Duodenal mucosa (tissue), 2 donors: ENCODE measurements around the gene ICA1.

Source experiments
- H3K27ac ChIP-seq: one replicate; pipeline ENCODE4 v1.7.0; 2013; ENCODE audit warnings: low read depth, low read length
- H3K27me3 ChIP-seq, 2 donors: one replicate each; pipeline ENCODE4 v1.7.0; 2013; ENCODE audit warnings: low read length in 2 of 2, control low read depth in 1 of 2; ENCODE audit not compliant: insufficient read depth in 2 of 2, control insufficient read depth in 1 of 2
- H3K36me3 ChIP-seq, 2 donors: one replicate each; pipeline ENCODE4 v1.7.0; 2013; ENCODE audit warnings: low read length in 2 of 2, control low read depth in 1 of 2; ENCODE audit not compliant: insufficient read depth in 2 of 2, control insufficient read depth in 1 of 2
- H3K4me1 ChIP-seq, 2 donors: one replicate each; pipeline ENCODE4 v1.7.0; 2013; ENCODE audit warnings: low read length in 2 of 2, control low read depth in 1 of 2; ENCODE audit not compliant: insufficient read depth in 2 of 2, control insufficient read depth in 1 of 2
- H3K4me3 ChIP-seq, 2 donors: one replicate each; pipeline ENCODE4 v1.7.0; 2013; ENCODE audit warnings: low read length in 2 of 2, low read depth in 1 of 2
- H3K9ac ChIP-seq, 2 donors: one replicate each; pipeline ENCODE4 v1.7.0; 2013; ENCODE audit warnings: low read length in 2 of 2, low read depth in 1 of 2
- H3K9me3 ChIP-seq, 2 donors: one replicate each; pipeline ENCODE4 v1.7.0; 2013; ENCODE audit warnings: low read length in 2 of 2, control low read depth in 1 of 2; ENCODE audit not compliant: control insufficient read depth in 1 of 2

Gene ICA1

GRCh38 chr7:8215648-8216333, 46.2 kb downstream of the ICA1 start:
- H3K27me3 ChIP-seq = no peaks in the 10 kb centered on the region
- peaks cover 8 to 22% of the 10 kb centered on the region in 2 donors for H3K36me3 ChIP-seq
- H3K27ac ChIP-seq = no peak overlapping the region
- no peaks in the 10 kb centered on the region for H3K9me3 ChIP-seq
- no peak overlapping the region for H3K4me3 ChIP-seq
- no peaks in the 10 kb centered on the region for H3K4me1 ChIP-seq
- H3K9ac ChIP-seq = no peak overlapping the region

DNA sequence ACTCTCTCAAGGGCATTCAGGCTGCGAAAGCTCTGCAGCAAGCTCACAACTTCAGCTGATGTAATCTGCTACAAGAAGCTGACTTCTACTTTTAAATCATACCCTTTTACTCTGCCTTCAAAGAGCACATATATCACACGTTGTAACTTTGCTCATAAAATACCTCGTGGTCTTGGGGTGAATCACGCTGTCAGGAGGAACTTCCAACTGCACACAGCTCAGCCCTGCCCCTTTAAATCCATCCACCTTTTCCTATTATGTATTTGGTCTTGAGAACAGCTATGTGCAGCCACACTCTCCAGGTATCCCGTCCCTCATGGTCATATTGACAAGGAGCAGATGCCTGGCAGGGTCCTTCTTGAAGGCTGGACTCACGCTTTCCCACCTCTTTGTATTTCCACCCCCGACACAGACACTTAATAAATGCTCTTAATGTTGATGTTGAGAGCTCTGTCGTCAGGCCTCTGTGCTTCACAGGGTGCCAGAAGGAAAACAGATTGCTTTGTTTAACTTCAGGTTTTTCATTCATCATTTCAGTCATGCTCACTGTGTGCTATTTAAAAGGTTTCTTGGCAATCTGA, 47.6 kb downstream of the ICA1 start:
- Histone ChIP-seq H3K9ac (no peak overlapping the region), H3K9me3 (no peaks in the 10 kb centered on the region), H3K36me3 (peaks cover 8 to 17% of the 10 kb centered on the region in 2 donors), H3K27ac (no peak overlapping the region), H3K27me3 (no peaks in the 10 kb centered on the region), H3K4me3 (no peak overlapping the region), H3K4me1 (no peaks in the 10 kb centered on the region)

DNA sequence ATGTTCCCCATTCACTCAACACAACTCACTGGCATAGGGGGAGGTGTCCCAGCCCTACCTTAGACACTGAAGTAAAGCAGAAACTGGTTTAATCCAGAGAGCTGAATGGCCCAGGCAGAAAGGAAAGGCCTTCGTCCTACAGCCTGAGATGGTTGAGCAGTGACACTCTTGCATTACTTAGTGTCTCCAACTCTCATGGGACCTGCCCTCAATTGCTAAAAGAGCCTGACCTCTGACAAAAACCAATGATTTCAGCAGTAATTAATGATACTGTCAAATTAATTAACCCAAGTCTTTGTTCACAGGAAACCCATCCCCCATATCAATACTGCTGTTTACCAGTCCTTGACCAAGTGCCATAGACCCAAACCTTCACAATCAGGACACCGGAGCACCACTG, 48.6 kb downstream of the ICA1 start:
- H3K9ac ChIP-seq = no peak overlapping the region
- no peaks in the 10 kb centered on the region for H3K9me3 ChIP-seq
- H3K36me3 ChIP-seq = peaks cover 4 to 14% of the 10 kb centered on the region in 2 donors
- H3K27ac ChIP-seq = no peak overlapping the region
- no peaks in the 10 kb centered on the region for H3K4me1 ChIP-seq
- no peak overlapping the region for H3K4me3 ChIP-seq
- no peaks in the 10 kb centered on the region for H3K27me3 ChIP-seq

DNA sequence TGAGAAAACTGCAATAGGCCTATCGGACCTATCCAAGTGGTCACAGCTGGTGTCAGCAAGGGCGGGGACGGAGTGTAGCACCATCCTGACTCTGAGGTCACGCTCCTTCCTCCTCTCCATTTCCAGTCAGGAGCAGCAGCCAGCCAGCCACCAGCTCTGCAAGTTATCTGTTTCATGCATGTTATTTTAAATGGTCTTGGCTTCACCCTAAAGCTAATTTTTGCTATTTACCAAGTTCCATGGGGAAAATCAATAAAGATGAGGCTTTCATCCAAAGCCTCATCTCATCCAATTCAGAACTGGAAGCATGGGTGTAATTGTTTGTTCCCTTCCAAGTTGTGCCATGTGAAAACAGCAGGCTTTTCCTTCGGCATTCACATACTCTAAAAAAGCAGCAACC, 49.3 kb downstream of the ICA1 start:
- H3K27me3 ChIP-seq = no peaks in the 10 kb centered on the region
- H3K4me1 ChIP-seq = no peaks in the 10 kb centered on the region
- no peak overlapping the region for H3K27ac ChIP-seq

DNA sequence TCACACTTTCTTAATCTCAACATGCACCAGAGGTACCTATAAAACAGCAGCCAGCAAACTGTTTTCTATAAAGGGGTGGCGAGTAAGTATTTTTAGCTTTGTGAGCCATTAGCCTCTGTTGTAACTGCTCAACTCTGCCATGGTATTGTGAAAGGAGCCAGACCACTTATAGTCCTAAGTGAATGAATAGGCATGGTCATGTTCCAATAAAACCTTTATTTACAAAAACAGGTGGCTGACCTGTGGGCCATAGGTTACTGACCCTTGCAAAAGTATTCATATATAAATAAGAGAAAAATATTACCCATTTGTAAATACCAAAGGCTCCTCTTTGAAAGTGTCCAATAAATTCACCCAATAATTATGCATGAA, 50.3 kb downstream of the ICA1 start:
- H3K36me3 ChIP-seq = peaks cover 0 to 8% of the 10 kb centered on the region in 2 donors
- H3K27ac ChIP-seq = no peak overlapping the region
- no peaks in the 10 kb centered on the region for H3K9me3 ChIP-seq
- no peaks in the 10 kb centered on the region for H3K27me3 ChIP-seq
- no peaks in the 10 kb centered on the region for H3K4me1 ChIP-seq
- no peak overlapping the region for H3K4me3 ChIP-seq
- no peak overlapping the region for H3K9ac ChIP-seq

More for the DNA sequence above, 49.3 kb downstream of the ICA1 start:
- H3K36me3 ChIP-seq = peaks cover 0 to 8% of the 10 kb centered on the region in 2 donors
- no peak overlapping the region for H3K9ac ChIP-seq
- H3K4me3 ChIP-seq = no peak overlapping the region
- no peaks in the 10 kb centered on the region for H3K9me3 ChIP-seq

- H3K27ac ChIP-seq = no peak overlapping the region
- no peaks in the 10 kb centered on the region for H3K4me1 ChIP-seq
Observed at GRCh38 chr7:8210845-8211724, 50.9 kb downstream of the ICA1 start.

DNA sequence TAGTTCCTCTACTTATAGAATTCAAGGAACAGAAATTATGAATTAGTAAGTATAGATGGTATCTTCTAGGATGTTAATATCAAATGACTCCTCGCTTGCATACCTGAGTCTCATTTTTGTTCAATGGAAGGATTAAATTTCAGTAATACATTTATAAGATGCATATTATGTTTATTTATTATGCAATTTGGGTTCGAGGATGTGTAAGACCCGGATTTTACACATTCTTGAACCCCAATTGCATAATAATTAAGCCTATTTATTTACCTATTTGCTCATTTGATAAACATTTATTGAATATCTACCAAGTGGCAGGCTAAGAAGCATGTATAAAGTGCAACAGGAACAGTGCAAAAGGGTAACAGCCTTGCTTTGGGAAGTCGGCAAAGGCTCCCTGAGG, 52.6 kb downstream of the ICA1 start:
- Histone ChIP-seq H3K4me1 (no peaks in the 10 kb centered on the region), H3K9me3 (no peaks in the 10 kb centered on the region), H3K4me3 (no peak overlapping the region), H3K27me3 (no peaks in the 10 kb centered on the region), H3K36me3 (no peaks in the 10 kb centered on the region), H3K27ac (no peak overlapping the region), H3K9ac (no peak overlapping the region)

More at GRCh38 chr7:8210845-8211724, 50.9 kb downstream of the ICA1 start:
- Histone ChIP-seq H3K4me3 (no peak overlapping the region), H3K27me3 (no peaks in the 10 kb centered on the region), H3K9me3 (no peaks in the 10 kb centered on the region), H3K9ac (no peak overlapping the region), H3K36me3 (peaks cover 0 to 8% of the 10 kb centered on the region in 2 donors)

DNA sequence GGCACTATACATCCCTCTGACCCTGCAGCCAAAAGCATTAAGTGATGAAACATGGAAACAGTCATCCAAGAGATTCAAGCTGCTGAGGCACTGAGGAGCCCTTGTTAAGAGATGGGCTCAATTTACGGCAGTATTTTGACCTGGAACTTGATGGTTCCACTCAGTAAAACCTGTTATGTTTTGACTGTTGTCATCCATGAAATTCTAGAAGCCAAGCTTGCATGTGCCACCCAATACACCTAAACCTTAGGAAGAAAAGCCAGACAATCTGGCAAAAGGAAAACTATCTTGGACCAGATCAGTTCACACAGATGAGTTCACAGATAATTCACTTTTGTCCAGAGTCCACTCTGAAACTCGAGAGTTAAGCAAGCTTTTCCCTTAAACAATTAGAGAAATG, 53.2 kb downstream of the ICA1 start:
- no peak overlapping the region for H3K9ac ChIP-seq
- H3K9me3 ChIP-seq = no peaks in the 10 kb centered on the region
- H3K36me3 ChIP-seq = no peaks in the 10 kb centered on the region
- no peaks in the 10 kb centered on the region for H3K4me1 ChIP-seq
- H3K27ac ChIP-seq = no peak overlapping the region
- H3K27me3 ChIP-seq = no peaks in the 10 kb centered on the region
- no peak overlapping the region for H3K4me3 ChIP-seq

DNA sequence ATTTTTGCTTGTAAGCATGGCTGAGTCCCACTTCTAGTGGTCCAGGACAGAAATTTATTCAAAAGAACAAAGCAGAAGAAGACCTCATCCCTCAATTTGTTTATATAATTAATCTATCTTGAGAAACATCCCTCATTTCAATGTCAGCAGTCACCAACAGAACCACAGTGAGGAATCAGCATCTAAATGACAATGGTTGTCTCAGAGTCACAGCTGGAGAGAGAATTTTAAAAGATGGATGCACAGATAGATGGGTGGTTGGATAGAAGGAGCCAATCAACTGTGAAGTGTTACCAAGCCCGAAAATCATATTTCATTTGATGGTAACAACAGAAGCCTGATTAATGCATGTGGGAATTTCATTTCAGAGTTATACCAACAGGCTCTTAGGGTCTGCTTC, 55.0 kb downstream of the ICA1 start:
- Histone ChIP-seq H3K36me3 (no peaks in the 10 kb centered on the region), H3K4me3 (no peak overlapping the region), H3K9me3 (no peaks in the 10 kb centered on the region), H3K9ac (no peak overlapping the region), H3K27ac (no peak overlapping the region), H3K4me1 (no peaks in the 10 kb centered on the region), H3K27me3 (no peaks in the 10 kb centered on the region)

- Histone ChIP-seq H3K27me3 (no peaks in the 10 kb centered on the region), H3K36me3 (no peaks in the 10 kb centered on the region), H3K9ac (no peak overlapping the region), H3K4me3 (no peak overlapping the region), H3K4me1 (no peaks in the 10 kb centered on the region), H3K27ac (no peak overlapping the region), H3K9me3 (no peaks in the 10 kb centered on the region)
Observed at GRCh38 chr7:8205537-8205936, 56.4 kb downstream of the ICA1 start.
